Fibroblast of skin of scalp (primary cell): ENCODE data around the gene SORBS1.

ENCODE experiments used
- DNase-seq: peaks from one replicate; pipeline ENCODE4 v3.0.0-alpha.2; 2013

SORBS1 gene

DNA sequence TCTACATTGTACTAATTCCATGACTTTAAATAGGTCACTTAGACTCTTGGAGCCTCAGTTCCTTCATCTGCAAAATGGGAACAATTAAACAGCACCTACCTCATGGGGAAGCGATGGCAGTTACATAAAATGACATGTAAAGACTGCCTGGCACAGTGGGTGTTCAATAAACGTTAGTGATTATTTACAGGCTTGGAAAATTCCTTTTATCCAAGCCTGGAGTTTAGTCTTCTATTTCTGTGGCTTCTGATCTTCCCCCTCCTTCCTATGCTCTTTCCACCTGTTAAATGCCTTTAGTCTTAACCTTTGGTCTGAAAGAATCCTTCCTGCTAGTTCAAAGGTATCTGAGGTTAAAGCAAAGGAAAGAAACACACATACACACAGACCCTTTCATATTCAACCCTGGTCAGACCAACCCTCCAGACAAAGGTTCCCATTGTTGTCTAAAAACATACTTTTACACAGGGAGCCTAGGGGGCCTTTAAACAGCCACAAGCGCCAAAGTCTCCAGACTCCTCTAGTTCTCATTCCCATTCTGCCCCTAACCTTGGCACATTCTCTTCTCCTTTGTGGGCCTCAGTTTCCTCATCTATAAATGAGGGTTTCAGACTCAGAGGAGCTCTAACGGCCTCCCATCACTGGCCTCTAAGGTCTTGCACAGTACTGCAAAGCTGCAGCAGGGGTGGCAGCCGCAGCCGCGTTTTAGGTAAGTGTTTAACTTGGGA is 21.4 kb downstream of the SORBS1 start:
- DNase-seq: no peak

DNA sequence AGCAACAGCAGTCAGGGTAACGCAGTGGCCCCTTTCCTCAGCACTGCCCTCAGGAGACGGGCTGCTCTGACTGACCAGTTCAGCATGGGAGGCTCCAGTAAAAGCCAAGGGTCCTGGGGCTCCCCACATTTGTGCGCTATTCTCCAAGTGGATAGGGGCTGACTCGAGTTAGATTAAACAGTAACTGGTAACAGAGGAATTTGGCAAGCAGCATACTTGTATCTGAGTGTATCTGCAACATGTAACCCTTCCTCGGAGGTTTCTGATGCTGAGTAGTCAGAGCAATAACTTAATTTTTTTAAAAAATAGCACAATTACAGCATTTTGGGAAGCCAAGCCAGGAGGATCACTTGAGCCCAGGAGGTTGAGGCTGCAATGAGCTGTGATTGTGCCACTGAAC is 22.8 kb downstream of the SORBS1 start:
- no peak for DNase-seq

- no peak for DNase-seq
Observed at GRCh38 chr10:95537542-95537927, 23.6 kb downstream of the SORBS1 start.

DNA sequence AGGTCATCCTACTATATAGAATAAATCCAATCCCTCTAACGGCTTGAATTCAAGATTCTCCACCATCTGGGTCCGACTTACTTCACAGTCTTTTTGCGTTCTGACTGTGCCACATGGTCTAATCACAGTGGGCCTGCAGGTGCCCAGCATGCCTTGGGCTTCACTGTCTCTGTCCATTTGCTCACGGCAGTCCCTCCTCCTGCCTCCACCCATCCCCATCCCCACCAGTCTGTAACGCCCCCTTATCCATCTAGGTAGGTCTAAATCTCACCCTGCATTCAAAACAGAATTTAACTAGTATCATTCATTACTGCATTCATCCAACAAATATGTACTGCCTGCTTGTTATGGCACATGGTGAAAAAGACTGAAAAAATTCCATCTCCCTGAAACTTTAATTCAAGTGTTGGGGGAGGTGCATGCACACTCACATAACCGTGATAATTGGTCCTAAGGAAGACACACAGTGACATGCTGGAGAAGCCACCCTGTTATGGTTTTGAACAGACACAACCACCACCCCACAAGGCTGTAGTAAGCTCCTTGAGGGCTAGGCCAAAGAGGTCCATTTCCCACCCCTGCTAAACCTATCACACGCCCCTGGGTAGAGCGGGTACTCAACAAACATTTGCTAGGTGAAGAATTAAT is 24.2 kb downstream of the SORBS1 start:
- DNase-seq: no peak

GRCh38 chr10:95536017-95536416 is 25.2 kb downstream of the SORBS1 start:
- no peak for DNase-seq

GRCh38 chr10:95535526-95535925 is 25.6 kb downstream of the SORBS1 start:
- no peak for DNase-seq

DNA sequence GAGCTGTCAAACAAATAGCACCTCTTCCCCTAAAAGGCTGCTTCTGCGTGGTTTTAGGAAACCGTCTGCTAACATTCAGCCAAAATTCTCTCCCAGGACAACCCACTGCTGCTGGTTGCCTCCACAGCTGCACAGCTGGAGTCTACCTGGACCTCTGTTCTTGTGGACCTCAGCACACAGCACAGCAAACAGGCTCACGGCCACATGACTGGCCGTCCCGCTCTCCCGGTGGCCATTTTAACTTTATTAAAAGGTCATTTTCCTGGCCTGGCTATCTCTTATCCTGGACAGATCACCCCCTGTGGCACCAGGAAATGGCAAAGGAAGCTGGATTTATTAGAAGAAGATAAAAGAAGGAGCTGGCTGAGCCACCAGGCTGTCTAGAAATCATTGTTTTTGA is 27.6 kb downstream of the SORBS1 start:
- DNase-seq: no peak

DNA sequence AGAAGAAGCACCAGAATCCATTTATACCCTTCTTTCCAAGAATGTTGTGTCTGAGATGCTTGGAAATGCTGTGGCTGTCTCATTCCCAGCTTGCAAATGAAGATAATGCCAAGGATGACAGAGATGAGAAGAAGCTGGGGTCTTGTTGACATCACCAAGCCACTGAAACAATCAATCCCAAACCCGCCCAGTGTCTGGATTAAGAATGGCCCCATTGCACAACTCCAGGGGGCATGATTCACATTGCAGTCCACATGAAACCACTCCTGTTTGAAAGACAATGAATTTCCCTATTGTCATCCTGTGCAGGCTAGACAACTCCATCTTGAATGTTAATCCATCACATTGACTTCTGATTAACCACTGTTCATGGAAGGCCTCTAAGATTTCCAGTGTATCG is 28.6 kb downstream of the SORBS1 start:
- no peak for DNase-seq

GRCh38 chr10:95531994-95532399 is 29.2 kb downstream of the SORBS1 start:
- no peak for DNase-seq

DNA sequence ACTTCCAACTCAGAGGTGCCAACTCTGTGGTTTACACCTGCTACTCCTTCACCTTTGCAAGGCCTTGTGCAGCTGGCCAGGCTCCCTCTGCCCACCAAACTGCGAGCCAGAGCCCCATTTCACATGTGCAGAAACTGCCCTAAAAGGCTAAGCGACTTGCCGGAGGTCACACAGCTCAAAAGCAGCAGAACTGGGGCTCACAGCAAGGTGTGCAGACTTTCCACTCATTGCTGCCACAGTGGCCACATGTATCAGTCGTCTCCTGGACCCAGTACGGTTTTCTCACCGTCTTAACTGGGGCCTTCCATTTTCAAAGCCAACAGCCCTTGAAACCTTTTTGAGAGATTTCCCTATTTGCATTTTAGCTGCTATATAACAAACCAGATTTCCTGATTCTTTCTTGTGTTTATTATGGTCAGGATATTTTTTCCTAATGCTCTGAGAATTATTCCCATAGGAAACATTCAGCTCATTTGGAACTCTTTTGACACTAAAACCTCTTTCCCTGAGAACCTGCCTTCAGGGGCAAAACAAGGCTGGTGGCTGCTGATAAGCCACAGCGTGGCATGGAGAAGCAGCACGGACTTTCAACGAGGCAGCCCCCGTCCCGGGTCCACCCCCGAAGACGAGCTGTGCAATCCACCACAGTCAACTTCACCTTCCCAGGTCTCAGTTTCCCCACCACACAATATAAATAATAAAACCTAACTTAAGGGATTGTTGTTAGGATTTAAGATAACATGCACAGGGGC is 29.9 kb downstream of the SORBS1 start:
- no peak for DNase-seq

DNA sequence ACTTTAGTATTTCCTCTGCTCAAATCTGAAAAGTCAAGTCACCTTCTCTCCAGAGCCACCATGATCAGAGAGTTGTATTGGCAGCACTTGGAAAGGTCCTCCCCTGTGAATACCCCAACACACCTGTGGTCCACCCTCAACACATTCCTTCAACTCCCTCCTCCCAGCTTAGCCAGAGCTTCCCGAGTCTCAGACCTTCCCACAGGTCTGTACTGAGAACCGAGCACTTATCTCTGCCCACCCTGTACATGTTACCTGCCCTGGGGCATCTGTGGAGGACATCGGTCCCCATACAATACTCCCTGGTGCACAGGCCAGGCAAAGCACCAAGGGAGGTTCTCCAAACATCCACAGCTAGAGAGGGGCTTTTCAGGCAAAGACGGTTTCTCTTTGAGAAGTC is 30.6 kb downstream of the SORBS1 start:
- DNase-seq: no peak

DNA sequence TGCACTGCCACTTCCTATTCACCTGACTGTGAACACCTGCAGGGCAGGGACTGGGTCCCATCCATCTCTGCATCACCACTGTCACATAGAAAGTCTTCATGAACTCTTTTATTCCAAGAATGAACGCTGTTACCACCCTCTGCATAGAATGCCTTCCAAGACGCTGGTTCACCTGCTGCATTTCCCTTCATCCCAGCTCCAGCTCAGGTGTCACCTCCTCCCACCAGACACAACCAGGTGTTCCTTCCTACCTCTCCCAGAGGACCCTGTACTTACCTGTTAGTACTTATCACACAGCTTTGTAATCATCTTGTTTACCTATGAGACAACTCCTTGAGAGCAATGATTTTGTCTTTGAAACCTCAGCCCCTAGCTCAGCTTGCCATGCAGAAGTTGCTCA is 31.1 kb downstream of the SORBS1 start:
- no peak for DNase-seq

- DNase-seq: no peak
Observed at GRCh38 chr10:95526044-95526443, 35.1 kb downstream of the SORBS1 start.

DNA sequence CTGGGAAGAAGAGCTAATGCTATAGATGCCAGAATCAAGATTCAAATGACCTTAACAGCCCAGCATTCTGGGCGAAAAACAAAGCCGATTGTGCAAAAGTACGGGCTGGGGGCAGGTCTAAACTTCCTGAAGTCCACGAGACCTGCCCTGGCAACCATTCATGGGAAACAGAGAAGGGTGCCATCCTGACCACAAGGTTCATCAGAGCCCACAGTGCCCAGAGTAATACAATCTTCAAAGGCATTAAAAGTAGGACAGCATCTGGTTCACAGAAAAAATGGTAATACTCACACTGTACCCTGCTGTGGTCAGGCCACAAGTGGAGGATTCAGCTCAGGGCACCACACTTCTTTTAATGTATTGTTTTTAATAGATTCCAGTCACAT is 36.1 kb downstream of the SORBS1 start:
- DNase-seq: no peak

- DNase-seq: no peak
Observed at GRCh38 chr10:95524358-95525032, 36.7 kb downstream of the SORBS1 start.

- no peak for DNase-seq
Observed at GRCh38 chr10:95522117-95522516, 39.1 kb downstream of the SORBS1 start.

DNA sequence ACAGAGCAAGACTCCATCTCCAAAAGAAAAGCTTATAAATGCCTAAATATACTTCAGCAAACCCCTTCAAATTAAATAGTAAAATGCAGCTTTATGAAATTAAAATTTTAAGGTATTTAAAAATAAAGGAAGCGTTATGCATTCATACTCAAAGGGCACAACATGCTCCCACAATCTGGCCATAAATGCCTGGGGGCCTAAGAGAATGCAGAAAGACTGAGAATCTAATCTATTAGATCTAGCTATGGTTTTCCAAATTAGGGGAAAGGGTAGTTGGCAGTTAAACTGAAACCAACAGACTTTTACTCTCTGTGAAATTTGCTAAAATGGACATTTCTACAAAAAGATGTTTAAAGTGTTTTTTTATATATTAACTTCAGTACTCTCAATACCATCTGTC is 40.6 kb downstream of the SORBS1 start:
- no peak for DNase-seq

DNA sequence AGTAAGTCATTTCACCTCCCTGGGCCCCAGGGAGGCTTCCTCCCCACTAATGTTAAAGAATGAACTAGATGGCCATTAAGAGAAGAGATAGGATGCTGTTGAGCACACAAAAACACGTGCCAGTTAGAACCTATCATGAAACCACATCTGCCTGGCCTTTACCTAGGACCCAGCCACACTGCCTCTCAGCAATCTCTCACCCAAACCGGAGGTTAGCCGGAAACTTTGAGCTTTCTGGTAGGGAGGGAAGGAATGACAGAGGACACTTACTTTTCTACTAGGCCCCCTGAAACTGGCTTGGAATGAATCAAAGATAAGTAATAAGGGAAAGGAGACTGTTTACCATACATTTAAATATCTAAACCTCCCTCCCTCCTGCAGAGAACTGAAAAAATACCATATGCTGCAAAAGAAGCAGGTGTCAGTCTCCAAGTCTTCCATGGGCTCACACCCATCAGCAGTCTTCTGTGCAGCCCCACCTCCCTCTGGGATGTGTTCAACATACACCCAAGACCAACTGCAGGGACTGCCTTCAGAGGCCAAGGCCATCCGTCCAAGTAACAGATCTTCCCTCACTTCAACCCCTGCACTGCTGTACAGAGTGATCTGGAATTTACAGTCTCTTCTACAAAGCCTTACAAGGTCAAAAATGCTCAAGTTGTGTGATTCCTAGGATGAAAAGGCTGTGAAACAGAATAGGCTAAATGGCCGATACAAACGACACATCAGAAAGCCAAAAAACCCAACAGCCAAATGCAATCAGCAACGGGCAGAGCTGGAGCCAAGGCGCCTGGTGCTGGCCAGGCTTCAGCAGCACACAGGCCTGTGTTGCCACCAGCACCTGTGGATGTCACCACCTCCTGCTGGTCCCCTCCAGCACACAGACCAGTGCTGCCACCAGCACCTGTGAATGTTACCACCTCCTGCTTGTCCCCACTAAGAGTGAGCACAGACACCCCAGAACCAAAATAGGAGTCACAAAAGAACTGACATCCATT is 42.4 kb downstream of the SORBS1 start:
- DNase-seq: no peak

- DNase-seq: no peak
Observed at GRCh38 chr10:95517536-95518454, 43.4 kb downstream of the SORBS1 start.

DNA sequence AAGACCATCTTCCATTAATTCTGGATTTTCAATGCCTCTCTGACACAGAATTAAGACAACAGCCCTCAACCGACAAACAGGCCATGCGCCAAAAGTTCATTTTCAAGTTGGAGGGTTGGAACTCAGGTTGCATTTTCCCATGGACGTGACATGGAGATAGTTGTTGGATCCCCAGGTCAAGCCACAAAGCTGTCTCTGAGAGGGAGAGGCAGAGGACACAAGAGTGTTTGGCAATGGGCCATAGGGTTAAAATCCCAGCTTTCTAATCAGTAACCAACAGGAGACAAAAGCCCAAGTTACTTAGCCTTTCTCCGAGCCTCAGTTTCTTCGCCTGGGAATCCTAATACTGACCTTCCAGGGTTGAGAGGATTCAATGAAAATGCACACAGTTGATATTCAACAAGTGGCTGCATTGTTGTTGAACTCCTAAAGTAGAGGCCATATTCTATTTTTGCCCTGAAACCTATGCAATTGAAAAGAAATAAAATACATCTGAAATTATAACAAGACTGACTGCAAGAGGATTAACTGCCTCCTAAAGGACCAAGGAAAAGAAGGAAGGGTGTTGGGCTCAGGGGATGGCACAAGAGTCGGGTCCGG is 44.3 kb downstream of the SORBS1 start:
- DNase-seq: no peak
